Retinal pigment epithelial cell (primary cell): ENCODE data around the gene FMN2.

Experiments used
- DNase-seq: peaks from one replicate; pipeline ENCODE4 v3.0.0-alpha.2; 2010; ENCODE audit warnings: low read depth
- H3K4me3 ChIP-seq: 2 replicates; pipeline ENCODE4 v1.5.1; 2011; ENCODE audit warnings: mild to moderate bottlenecking, low read length, control low read depth, moderate library complexity
- TF ChIP-seq, protein P1 (sequence below): conservative IDR thresholded peaks from 2 replicates; pipeline ENCODE4 v1.5.1; 2011; ENCODE audit warnings: low read depth, low read length, control low read depth, inconsistent platforms

Gene FMN2

DNA sequence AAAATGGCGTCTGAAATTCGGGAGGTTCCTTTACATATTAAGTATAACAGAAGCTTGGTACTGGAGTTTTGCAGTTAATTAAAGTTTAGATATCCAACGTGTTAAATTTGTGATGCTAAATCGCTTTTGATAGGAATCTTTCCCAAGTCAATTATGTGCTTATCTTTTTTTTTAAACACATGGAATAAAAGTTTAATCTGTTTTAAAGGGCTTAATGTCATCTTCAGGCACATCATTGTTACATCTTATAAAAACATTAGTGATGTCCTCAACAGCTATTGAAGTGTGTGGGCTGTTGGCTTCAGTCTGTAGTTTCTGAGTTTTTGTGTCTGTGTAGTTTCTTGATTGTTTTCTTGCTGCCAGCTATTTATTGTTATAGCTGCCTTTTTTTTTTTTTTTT is 5.3 kb downstream of the FMN2 start:
- no peak overlapping the region for H3K4me3 ChIP-seq
- TF ChIP-seq, protein P1, sequence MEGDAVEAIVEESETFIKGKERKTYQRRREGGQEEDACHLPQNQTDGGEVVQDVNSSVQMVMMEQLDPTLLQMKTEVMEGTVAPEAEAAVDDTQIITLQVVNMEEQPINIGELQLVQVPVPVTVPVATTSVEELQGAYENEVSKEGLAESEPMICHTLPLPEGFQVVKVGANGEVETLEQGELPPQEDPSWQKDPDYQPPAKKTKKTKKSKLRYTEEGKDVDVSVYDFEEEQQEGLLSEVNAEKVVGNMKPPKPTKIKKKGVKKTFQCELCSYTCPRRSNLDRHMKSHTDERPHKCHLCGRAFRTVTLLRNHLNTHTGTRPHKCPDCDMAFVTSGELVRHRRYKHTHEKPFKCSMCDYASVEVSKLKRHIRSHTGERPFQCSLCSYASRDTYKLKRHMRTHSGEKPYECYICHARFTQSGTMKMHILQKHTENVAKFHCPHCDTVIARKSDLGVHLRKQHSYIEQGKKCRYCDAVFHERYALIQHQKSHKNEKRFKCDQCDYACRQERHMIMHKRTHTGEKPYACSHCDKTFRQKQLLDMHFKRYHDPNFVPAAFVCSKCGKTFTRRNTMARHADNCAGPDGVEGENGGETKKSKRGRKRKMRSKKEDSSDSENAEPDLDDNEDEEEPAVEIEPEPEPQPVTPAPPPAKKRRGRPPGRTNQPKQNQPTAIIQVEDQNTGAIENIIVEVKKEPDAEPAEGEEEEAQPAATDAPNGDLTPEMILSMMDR: no peak
- no peak for DNase-seq

DNA sequence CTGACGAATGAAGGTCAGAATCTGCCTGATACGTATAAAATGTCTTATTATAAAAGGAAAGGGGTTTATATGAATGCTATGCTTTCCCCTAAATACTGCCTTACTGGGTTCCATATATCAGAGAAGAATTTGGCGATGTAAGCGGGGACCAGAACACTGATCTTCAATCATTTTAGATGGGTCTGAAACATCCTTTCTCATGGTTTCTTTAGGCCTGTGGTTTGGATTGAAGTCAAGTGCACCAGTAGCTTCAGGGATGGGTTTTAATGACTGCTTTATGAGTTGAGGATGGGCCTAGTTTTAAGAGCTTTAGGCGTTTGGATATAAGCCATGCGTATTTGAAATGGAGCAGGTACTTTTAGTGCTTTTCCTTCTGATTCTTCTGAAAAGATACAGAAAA is 6.9 kb downstream of the FMN2 start:
- TF ChIP-seq, protein P1: no peak
- no peak for DNase-seq
- no peak overlapping the region for H3K4me3 ChIP-seq

DNA sequence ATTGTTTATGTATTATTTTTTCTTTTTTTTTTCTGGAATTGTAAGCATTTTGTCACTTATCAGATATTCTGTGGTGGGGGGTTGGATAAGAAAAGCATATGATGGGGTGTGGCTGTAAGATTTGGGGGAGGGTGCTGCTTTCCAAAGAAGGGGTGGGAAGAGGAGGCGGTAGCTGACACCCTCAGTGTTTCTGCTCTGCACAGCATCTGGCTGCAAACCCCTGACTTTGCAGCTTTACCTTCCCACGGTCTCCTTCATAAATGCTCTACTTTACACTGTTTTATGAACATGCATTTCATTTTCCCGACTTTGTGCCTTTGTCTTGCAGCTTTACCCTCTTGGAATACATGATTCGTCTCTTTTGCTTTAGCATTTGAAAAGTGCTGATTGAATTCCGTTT is 7.6 kb downstream of the FMN2 start:
- H3K4me3 ChIP-seq: no peak overlapping the region
- DNase-seq: no peak
- TF ChIP-seq, protein P1: no peak

DNA sequence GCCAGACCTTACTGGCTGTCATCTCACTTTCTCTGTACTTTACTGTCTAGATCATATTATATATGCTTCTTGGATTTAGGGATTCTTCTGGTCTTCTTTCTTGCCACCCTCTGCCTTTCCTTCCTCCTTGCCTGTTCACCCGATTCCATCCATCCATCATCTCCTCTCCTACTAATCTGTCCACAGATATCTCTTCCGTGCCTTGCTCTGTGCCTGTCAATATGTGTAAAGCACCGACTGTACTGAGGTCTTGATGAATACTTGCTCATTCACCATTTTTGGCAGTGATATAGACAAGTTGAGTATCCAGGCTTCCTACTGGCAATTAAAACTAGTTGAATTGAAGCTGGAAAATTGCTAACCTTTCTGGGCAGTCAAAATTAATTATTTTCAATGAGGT is 8.1 kb downstream of the FMN2 start:
- no peak for DNase-seq
- TF ChIP-seq, protein P1: no peak
- H3K4me3 ChIP-seq: no peak overlapping the region

DNA sequence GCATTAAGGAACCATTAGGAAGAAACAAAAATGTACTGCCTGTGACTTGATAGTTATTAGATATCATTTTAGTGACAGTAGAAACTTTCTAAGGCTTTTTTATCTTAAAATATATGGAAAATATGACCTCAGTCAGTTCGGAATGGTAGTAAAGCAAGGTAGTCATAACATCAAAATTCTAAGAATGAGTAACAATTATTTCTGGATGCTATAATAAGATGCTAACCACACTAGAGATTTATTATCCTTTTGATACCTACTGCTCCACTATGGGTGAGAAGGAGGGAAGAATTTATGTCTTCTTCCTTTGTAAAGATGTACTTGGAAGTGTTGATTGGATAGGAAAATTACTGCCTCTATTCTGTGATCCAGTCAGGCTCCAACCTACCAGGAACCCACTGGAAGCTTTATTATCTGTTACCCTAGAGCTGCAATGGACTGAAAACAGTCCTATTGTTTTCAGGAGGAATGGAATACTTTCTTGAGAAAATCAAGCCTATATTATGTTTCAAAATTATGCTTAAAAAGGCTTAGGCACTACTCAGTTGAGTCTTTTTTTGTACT is 8.8 kb downstream of the FMN2 start:
- TF ChIP-seq, protein P1: no peak
- DNase-seq: no peak
- no peak overlapping the region for H3K4me3 ChIP-seq

DNA sequence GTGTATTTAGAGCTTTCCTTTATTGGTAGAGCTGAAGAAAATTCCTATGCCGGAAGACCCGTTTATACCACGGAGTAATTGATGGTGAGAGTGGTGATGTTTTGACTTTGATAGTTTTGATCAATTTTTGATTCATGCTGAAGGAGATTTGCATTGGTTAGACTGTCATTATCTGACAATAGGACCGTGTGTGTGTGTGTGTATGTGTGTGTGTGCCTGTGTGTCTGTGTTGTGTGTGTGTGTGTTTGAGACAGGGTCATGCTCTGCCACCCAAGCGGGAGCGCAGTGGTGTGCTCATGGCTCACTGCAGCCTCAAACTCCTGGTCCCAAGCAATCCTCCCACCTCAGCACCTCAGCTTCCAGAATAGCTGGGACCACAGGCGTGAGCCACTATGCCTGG is 9.6 kb downstream of the FMN2 start:
- TF ChIP-seq, protein P1: no peak
- DNase-seq: no peak
- H3K4me3 ChIP-seq: no peak overlapping the region

DNA sequence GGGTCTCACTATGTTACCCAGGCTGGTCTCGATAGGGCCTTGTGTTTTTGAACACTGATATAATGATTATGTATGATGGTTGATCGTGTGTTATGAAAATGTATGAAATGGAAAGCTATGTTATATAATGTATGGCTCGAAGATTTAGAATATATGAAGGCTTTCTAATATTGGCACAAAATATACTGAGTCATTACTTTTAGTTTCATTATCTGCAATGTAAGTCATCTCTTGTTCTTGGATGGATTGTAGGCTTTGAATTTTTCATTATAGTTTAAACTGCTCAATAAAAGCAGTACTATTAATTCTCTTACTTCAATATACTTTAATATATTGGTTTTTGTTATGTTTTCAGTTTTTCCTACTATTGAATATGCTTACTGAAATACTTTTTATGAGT is 10.1 kb downstream of the FMN2 start:
- no peak for DNase-seq
- TF ChIP-seq, protein P1: no peak
- H3K4me3 ChIP-seq: no peak overlapping the region
